HG03571 (cell line): ENCODE results near the gene SSNA1.

Experiments used
- ATAC-seq: cut with Tn5 transposase; IDR thresholded peaks from one replicate; pipeline ENCODE4 v1.9.1; 2021; ENCODE audit not compliant: unreplicated experiment

The SSNA1 gene

DNA sequence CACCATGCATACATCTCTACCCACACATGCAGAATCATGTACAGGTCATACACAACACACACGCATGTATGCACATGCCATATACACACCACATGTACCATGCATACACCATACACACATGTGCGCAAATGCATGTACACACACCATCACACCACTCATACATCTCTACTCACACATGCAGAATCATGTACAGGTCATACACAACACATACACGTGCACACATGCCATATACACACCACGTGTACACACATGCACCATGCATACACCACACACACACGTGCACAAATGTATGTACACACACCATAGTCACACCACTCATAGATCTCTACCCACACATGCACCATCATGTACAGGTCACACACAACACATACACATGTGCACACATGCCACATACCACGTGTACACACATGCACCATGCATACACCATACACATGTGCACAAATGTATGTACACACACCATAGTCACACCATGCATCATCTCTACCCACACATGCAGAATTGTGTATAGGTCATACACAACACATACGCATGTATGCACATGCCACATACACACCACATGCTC lies 35.6 kb upstream of the SSNA1 start:
- no peak for ATAC-seq

DNA sequence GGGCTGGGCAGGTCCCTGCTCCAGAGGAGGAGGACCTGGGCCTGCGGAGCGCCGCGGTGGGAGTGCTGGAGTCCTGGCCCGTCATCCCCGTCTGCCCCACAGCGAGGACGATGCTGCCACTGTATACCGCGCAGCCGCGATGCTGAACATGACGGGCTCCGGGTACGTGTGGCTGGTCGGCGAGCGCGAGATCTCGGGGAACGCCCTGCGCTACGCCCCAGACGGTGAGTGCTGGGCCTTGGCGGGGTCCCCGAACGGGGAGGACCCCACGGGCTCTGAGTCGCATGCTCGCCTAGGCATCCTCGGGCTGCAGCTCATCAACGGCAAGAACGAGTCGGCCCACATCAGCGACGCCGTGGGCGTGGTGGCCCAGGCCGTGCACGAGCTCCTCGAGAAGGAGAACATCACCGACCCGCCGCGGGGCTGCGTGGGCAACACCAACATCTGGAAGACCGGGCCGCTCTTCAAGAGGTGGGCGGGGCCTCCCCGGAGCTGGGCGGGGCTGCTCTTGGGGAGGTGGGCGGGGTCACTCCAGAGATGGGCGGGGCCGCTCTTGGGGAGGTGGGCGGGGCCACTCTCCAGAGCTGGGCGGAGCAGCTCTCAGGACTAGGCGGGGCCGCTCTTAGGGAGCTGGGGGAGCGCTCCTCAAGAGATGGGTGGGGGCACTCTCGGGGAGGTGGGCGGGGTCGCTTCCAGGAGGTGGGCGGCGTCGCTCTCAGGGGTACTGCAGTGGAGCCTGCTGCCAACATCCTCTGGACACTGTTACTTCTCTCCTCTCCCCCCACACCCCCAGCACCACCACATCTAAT lies 31.7 kb upstream of the SSNA1 start:
- no peak for ATAC-seq

DNA sequence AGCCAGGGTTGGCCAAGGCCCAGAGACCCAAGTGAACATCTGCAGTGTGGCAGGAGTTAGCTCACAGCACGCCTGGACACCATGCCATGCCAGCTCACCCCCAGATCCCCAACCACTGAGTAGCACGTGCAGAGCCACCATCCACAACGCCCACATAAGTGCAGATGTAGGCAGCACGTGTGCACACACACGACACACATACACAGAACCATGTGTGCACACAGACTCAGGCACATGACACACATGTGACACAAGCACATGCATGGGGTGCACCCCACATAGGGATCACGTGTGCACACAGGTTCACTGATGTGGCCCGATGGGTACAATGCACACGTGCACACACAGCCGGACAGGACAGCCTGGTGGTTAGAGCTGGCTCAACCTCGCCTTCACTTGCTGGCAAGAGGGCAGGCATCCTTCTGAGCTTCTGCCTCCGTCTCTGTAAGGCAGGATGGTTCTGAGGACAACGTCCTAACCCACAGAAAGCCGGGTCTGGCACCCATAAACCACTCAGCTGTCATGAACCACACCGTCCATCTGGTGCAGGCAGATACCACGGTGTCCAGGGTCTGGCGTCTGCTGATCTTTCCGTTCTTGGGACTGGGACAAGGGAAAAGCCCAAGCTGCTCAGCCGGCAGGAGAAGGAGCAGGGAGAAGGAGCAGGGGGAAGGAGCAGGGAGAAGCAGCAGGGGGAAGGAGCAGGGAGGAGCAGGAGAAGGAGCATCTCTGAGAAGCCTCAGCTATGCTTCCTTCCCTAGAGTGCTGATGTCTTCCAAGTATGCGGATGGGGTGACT lies 30.7 kb upstream of the SSNA1 start:
- no peak for ATAC-seq

DNA sequence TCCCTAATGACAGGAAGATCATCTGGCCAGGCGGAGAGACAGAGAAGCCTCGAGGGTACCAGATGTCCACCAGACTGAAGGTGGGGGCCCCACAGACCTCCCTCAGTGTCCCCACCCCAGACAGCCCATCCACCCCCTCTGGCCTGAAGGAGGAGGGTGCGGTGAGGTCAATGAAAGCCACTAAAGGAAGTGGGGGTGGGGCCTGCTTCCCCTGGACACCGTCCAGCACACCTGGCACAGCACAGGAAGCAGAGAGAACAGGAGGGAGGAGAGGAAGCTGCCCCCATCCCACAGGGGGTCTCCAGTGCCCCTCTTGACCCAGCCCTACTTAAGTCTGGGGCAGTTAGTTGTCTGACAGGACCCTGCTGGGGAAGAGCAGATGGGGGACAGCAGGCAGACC lies 29.9 kb upstream of the SSNA1 start:
- ATAC-seq = no peak

DNA sequence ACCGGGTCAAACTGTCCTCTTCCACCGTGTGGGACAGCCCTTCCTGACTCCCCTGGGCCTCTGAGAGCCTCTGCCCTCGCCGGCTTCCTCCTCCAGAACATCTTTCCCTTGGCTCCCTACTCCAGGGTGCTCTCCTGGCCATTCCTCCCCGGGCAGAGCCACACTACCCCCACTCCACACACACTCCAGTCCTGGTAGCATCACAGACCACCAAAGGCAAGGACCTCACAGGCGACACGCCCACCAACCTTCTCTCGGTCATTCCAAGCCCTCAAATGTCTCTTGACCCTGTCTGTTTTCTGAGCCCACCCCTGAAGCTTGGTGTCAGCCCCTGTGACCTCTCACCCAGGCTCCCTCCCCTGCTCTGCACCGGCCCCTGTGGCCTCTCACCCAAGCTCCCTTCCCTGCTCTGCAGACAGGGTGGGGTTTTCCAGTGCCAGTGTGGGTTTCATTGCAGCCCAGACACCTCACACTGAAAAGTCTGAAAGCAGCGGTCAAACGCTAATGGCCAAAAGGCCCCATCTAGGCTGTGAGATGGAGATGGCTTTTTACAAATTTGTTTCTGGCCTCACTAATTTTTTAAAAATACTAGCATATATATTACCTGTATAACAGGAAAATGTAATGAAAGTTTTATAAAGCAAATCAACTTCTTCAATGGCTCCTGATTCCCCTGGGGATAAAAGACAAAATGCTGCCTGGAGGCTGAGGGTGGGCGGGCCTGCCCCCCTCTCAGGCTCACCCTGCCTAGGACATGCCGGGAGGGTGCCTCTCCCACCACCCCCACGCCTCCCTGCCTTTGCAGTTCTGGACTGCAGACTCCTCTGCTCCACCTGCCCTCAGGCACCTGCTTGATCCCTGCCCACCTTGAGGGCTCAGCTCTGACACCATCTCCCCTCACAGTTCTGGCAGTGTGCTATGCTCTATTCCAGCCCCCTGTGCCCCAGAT lies 29.1 kb upstream of the SSNA1 start:
- no peak for ATAC-seq

DNA sequence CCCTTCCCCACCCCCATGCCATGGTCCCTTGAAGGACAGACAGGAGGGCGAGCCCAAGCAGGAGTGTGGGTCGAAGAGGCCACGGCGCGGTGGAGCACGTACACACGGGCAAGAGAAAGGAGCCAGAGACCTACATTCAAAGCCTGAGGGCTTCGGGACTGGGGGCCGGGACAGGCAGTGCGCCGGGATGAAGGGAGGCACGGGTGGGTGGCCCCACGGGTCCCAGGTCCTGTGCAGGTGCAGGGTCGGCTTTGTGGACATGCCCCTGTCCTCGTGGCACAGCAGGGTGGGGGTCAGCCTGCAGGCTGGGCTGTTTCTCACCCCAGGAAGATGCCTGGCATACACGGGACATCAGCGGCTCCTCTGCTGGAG lies 28.4 kb upstream of the SSNA1 start:
- ATAC-seq = no peak

DNA sequence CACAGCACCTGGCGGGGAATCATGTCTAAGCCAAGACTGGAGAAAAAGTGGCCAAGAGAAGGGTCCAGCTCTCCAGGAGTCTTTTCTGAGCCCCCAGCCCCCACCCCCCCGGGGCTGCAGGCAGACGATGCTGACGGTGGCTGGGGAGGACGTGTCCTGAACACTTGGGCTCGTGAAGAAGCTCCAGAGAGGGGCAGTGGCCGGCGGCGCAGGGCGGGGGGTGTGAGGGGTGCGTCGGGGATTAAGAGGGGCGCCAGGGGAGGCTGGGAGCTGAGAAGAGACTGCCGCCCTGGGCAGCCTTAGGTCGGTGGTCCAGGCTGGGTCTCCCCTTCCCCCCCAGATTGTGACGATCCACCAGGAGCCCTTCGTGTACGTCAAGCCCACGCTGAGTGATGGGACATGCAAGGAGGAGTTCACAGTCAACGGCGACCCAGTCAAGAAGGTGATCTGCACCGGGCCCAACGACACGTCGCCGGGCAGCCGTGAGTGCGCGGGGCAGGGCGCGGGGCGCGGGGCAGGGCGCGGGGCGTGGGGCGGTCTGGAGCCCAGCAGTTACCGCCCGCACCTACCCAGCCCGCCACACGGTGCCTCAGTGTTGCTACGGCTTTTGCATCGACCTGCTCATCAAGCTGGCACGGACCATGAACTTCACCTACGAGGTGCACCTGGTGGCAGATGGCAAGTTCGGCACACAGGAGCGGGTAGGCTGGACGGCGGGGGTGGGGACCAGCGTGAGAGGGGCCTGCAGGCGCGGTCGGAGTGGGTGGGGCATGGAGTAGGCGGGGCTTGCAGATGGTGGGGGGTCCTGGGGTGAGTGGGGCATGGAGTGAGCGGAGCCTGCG lies 27.5 kb upstream of the SSNA1 start:
- no peak for ATAC-seq

DNA sequence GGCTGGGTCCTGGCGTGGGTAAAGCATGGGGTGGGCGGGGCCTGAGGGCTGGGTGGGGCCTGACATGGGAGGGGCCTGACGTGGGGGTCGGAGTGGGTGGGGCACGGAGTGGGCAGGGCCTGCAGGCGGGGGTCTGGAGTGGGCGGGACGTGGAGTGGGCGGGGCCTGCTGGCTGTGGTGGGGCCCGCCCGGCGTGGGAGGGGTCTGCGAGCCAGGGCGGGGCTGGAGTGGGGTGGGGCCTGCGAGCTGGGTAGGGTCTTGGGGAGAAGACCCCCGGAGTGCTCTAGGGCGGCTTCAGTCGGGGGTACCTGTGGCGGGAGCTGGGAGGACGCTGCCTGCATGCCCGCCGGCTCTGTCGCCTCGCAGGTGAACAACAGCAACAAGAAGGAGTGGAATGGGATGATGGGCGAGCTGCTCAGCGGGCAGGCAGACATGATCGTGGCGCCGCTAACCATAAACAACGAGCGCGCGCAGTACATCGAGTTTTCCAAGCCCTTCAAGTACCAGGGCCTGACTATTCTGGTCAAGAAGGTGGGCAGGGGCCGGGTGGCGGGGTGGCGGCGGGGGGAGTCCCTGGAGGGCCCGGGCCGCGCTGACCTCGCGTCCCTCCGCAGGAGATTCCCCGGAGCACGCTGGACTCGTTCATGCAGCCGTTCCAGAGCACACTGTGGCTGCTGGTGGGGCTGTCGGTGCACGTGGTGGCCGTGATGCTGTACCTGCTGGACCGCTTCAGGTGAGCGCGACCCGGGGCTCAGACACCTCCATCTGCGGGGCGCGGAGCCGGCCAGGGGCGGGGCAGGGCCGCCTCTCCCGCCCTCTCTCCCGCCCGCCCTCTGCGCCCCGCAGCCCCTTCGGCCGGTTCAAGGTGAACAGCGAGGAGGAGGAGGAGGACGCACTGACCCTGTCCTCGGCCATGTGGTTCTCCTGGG lies 26.7 kb upstream of the SSNA1 start:
- ATAC-seq = no peak

DNA sequence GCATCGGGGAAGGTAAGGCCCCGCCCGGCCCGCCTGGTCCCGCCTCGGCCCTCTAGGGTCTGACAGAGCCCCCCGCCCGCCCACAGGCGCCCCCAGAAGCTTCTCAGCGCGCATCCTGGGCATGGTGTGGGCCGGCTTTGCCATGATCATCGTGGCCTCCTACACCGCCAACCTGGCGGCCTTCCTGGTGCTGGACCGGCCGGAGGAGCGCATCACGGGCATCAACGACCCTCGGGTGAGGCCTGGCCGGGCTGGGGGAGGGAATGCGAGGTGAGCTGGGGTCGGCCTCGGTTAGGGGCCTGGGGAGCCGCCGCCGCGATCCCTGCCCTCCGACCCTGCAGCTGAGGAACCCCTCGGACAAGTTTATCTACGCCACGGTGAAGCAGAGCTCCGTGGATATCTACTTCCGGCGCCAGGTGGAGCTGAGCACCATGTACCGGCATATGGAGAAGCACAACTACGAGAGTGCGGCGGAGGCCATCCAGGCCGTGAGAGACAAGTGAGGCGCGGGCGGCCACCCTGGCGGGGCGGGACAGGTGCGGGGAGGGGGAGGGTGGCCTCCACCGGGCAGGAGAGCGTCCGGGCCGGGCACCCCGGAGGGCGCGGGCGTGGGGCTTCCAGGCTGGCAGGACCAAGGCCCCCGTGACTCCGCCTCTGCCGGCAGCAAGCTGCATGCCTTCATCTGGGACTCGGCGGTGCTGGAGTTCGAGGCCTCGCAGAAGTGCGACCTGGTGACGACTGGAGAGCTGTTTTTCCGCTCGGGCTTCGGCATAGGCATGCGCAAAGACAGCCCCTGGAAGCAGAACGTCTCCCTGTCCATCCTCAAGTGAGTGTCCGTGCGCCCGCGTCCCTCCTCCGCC lies 25.7 kb upstream of the SSNA1 start:
- no peak for ATAC-seq

DNA sequence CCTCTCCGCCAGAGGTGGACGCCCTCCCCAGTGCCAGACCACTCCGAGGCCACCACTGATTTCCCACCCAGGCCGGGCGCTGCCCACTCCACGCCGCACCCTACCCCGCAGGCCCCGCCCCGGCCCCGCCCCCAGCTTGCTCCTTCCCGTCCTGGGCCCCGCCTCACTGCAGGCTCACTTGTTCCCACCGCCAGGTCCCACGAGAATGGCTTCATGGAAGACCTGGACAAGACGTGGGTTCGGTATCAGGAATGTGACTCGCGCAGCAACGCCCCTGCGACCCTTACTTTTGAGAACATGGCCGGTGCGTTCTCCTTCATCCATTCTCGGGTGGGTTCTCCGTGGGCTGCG lies 25.1 kb upstream of the SSNA1 start:
- no peak for ATAC-seq

DNA sequence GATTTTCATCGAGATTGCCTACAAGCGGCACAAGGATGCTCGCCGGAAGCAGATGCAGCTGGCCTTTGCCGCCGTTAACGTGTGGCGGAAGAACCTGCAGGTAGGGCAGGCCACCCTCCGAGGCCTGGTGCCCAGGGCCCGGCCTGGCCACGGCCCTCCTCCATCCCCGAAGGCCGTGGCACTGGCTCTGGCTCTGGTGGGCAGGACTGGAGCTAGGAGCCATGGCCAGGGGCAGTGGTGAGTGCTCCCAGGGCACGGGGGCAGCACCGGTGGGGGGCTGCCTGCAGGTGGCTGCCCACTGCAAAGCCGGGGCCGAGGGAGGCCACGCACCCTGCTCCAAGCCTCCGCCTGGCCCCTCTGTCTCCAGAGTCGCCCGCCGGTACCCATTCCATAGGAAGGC lies 24.7 kb upstream of the SSNA1 start:
- no peak for ATAC-seq

DNA sequence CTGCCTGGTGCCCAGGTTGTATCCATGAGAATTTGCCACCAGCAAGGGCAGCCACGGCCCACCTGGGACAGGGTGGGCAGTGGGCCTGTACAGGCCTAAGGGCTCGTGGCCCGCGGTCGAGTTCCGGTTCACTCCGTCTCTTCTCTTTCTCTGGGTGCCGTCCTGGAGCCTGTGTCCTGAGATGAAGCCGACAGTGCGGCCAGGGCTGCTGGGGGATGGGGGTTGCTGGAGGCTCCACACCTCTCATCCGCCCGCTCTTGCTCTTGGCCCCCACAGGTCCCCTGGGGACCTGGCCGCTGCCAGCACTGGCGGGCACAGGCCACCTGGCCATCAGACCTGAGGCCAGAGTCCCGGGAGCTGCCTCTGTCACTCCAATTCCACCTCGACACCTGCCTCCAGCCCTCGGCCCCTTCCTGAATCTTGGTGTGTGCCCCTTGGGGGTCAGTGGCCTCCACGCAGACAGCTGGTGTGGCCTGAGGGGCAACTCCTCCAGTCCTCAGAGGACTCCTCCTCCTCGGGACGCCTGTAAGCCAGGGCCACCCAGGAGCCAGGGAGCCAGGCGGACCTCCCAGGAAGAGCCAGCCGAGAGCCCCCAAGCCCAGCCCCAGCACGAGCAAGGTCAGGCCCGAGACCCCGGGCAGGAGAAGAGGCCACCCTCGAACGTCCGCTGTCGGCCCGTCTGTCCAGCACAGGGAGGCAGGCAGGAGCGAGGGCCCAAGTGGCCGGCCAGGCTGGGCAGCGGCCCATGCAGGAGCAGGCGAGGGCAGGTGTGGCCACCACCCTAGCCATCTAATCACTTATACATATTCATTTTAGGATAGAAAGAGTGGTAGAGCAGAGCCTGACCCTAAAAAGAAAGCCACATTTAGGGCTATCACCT lies 23.9 kb upstream of the SSNA1 start:
- no peak for ATAC-seq

DNA sequence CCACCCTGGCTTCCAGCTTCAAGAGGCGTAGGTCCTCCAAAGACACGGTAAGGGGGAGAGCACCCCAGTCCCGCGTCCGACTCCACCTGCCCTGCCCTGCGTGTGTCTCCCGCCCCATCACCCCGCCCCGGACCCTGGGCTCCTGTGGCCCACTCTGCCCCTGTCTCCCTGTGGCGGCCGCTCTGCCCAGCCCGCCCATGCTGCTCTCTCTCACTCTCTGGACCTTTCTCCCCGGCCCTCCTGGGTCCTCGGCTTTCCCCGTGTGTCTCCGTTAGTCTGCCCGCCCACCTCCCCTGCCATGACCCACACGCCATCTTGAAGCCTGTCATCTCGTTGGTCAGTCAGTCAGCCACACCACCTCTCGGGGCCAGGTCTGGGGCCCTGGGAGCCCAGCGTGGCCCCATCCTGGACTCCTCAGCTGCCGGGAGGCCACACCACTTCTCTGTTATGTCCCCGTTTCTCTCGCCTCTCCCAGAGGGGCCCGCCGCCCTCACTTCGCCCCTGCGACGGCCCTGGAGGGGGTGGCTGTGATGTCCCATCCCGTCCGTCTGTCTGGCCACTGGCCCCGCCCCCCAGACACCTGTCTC lies 23.1 kb upstream of the SSNA1 start:
- ATAC-seq = no peak

DNA sequence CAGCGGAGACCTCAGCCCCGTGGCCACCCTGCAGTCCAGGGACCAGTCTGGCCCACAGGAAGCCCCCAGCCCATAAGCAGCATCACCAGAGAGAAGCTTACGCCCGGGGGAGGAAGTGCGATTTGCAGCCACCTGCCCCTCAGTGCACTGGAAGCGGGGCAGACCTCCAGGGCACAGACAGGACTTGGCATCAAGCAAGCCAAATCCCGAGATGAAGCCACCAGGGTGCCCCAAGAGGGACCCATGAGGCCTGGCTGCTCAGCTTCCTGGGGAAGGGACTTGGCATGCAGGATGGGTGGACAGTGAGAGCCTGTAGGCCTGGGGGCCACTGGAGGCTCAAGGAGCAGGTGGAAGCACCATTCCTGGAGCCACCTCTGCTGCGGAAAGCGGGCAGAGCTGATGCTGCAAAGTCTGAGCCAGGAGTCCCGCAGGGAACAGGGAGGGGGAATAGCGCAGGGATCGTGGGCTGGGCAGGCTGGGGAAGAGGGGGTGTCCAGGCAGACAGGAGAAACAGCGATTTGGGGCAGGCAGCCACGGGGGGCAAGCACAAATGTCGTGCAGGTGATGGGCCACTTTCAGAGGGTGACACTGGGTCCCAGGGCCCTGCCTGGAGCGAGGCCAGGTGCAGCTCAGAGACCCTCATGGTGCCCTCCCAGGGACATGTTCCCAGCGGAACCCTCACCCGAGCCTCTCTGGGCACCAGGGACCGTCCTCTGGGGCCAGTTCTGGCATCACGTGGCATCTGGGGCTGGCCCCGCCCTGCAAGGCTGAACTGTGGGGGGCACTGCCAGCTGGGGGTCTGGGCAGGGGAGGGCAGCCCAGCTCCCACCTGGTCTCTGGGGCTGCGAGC lies 21.9 kb upstream of the SSNA1 start:
- ATAC-seq = no peak

DNA sequence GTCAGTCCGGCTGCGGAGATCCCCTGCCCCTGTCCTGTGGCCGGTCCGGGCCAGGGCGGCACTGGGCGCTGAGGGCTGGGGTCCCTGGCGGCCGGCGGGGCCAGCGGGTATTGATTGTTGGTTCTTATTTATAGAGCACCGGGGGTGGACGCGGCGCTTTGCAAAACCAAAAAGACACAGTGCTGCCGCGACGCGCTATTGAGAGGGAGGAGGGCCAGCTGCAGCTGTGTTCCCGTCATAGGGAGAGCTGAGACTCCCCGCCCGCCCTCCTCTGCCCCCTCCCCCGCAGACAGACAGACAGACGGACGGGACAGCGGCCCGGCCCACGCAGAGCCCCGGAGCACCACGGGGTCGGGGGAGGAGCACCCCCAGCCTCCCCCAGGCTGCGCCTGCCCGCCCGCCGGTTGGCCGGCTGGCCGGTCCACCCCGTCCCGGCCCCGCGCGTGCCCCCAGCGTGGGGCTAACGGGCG lies 21.2 kb upstream of the SSNA1 start:
- no peak for ATAC-seq
